Endothelial cell of umbilical vein (primary cell): ENCODE results near the gene ERCC2.

Experiments
- CTCF ChIP-seq, 2 donors: IDR thresholded peaks; 1 replicate in 1 of 2; 2 replicates in 1 of 2; pipeline ENCODE4 v1.5.1; 2011; ENCODE audit warnings: low read length in 2 of 2, mild to moderate bottlenecking in 2 of 2, moderate library complexity in 2 of 2, control low read depth in 1 of 2, inconsistent platforms in 1 of 2, low read depth in 1 of 2; ENCODE audit not compliant: insufficient read depth in 1 of 2; ENCODE audit errors: extremely low read depth in 1 of 2
- EZH2 ChIP-seq: IDR thresholded peaks from 2 replicates; pipeline ENCODE4 v1.6.1; 2012; ENCODE audit warnings: borderline replicate concordance, low read depth, mild to moderate bottlenecking, moderate library complexity, low read length, inconsistent platforms; ENCODE audit not compliant: severe bottlenecking
- GATA2 ChIP-seq: IDR thresholded peaks from 2 replicates; pipeline ENCODE4 v1.7.0; 2011; ENCODE audit warnings: low read depth, mild to moderate bottlenecking, moderate library complexity, mixed read lengths, low read length; ENCODE audit not compliant: insufficient read length, insufficient read depth
- JUN ChIP-seq: IDR thresholded peaks from 2 replicates; pipeline ENCODE4 v1.6.1; 2011; ENCODE audit warnings: borderline replicate concordance, low read depth; ENCODE audit not compliant: insufficient read length, insufficient read depth
- MAX ChIP-seq: IDR thresholded peaks from 2 replicates; pipeline ENCODE4 v1.6.1; 2011; ENCODE audit not compliant: insufficient read depth, insufficient read length
- MYC ChIP-seq: IDR thresholded peaks from one replicate; pipeline ENCODE4 v1.6.1; 2011; ENCODE audit warnings: mild to moderate bottlenecking, low read depth, low read length
- POLR2A ChIP-seq: IDR thresholded peaks from 2 replicates; pipeline ENCODE4 v1.6.1; 2012; ENCODE audit warnings: low read depth, mild to moderate bottlenecking, control low read depth, low read length
- POLR2AphosphoS5 ChIP-seq: IDR thresholded peaks from 2 replicates; pipeline ENCODE4 v1.6.1; 2012; ENCODE audit warnings: low read depth, mild to moderate bottlenecking, control low read depth, low read length, moderate library complexity; ENCODE audit not compliant: insufficient read depth

- TF ChIP-seq CTCF (IDR thresholded peaks at IDR 0.05; ENCODE audit: extremely low read depth in 1 of 2, insufficient read depth in 1 of 2, low read depth in 1 of 2, low read length in 2 of 2) (no peak), MYC (no peak), GATA2 (no peak), EZH2 (no peak), POLR2AphosphoS5 (no peak), POLR2A (no peak), JUN (no peak), MAX (no peak)
Measured at GRCh38 chr19:45327404-45328143, 42.8 kb downstream of the ERCC2 start.
